Trophoblast cell (in vitro differentiated cells and primary cell): ENCODE results near the gene OR13C9.
"Not testable (repeated sequence)": the region's sequence is repeated elsewhere in the genome, so short reads cannot be mapped to it uniquely, and the experiment has no call there.

ENCODE experiments used
- DNase-seq, 2 donors: peaks; one replicate each; pipeline ENCODE4 v3.0.0-alpha.2; 2016
- H2AFZ ChIP-seq: 2 replicates; pipeline ENCODE4 v1.6.1; 2013; ENCODE audit warnings: low read length, moderate library complexity, mild to moderate bottlenecking; ENCODE audit not compliant: insufficient read depth, poor library complexity
- H2AK5ac ChIP-seq: 2 replicates; pipeline ENCODE4 v1.6.1; 2013; ENCODE audit warnings: mild to moderate bottlenecking, low read length
- H2BK120ac ChIP-seq: 2 replicates; pipeline ENCODE4 v1.6.1; 2013; ENCODE audit warnings: low read length, mild to moderate bottlenecking, moderate library complexity; ENCODE audit not compliant: insufficient read depth, poor library complexity
- H2BK12ac ChIP-seq: 2 replicates; pipeline ENCODE4 v1.6.1; 2013; ENCODE audit warnings: mild to moderate bottlenecking, low read length, moderate library complexity
- H2BK5ac ChIP-seq: 2 replicates; pipeline ENCODE4 v1.6.1; 2013; ENCODE audit warnings: low read length, low read depth, moderate library complexity, mild to moderate bottlenecking; ENCODE audit not compliant: poor library complexity
- H3K14ac ChIP-seq: 2 replicates; pipeline ENCODE4 v1.6.1; 2013; ENCODE audit warnings: mild to moderate bottlenecking, low read length
- H3K18ac ChIP-seq: 2 replicates; pipeline ENCODE4 v1.6.1; 2013; ENCODE audit warnings: mild to moderate bottlenecking, low read length
- H3K23ac ChIP-seq: 2 replicates; pipeline ENCODE4 v1.6.1; 2013; ENCODE audit warnings: low read length
- H3K27ac ChIP-seq: 2 replicates; pipeline ENCODE4 v1.5.1; 2013; ENCODE audit warnings: low read depth, mild to moderate bottlenecking, inconsistent platforms, low read length, moderate library complexity
- H3K27me3 ChIP-seq: 2 replicates; pipeline ENCODE4 v1.6.1; 2013; ENCODE audit warnings: inconsistent platforms, mild to moderate bottlenecking, low read length, moderate library complexity; ENCODE audit not compliant: insufficient read depth
- H3K36me3 ChIP-seq, 2 experiments: 1 replicate in 1 of 2; 2 replicates in 1 of 2; pipeline ENCODE4 v1.6.1; 2013; ENCODE audit warnings: low read length in 2 of 2, mild to moderate bottlenecking in 2 of 2, moderate library complexity in 1 of 2; ENCODE audit not compliant: insufficient read depth in 2 of 2, control insufficient read depth in 1 of 2
- H3K4ac ChIP-seq: 2 replicates; pipeline ENCODE4 v1.6.1; 2013; ENCODE audit warnings: low read depth, mild to moderate bottlenecking, low read length, moderate library complexity
- H3K4me1 ChIP-seq, 2 experiments: 1 replicate in 1 of 2; 2 replicates in 1 of 2; pipeline ENCODE4 v1.6.1; 2013; ENCODE audit warnings: low read length in 2 of 2, mild to moderate bottlenecking in 2 of 2, moderate library complexity in 1 of 2; ENCODE audit not compliant: insufficient read depth in 2 of 2, control insufficient read depth in 1 of 2
- H3K4me2 ChIP-seq: 2 replicates; pipeline ENCODE4 v1.6.1; 2013; ENCODE audit warnings: inconsistent platforms, mild to moderate bottlenecking, low read length, moderate library complexity
- H3K4me3 ChIP-seq: 2 replicates; pipeline ENCODE4 v1.5.1; 2013; ENCODE audit warnings: mild to moderate bottlenecking, low read depth, low read length, inconsistent platforms
- H3K79me1 ChIP-seq: one replicate; pipeline ENCODE4 v1.6.1; 2013; ENCODE audit warnings: low read length
- H3K79me2 ChIP-seq: 2 replicates; pipeline ENCODE4 v1.6.1; 2013; ENCODE audit warnings: low read length, mild to moderate bottlenecking; ENCODE audit not compliant: control insufficient read depth, insufficient read depth, poor library complexity
- H3K9ac ChIP-seq: 2 replicates; pipeline ENCODE4 v1.6.1; 2013; ENCODE audit warnings: mild to moderate bottlenecking, low read length
- H3K9me3 ChIP-seq: 2 replicates; pipeline ENCODE4 v1.6.1; 2013; ENCODE audit warnings: low read depth, mild to moderate bottlenecking, control low read depth, inconsistent platforms, low read length; ENCODE audit not compliant: insufficient read depth
- H4K12ac ChIP-seq: 2 replicates; pipeline ENCODE4 v1.6.1; 2013; ENCODE audit warnings: low read depth, mild to moderate bottlenecking, low read length, moderate library complexity
- H4K8ac ChIP-seq: 2 replicates; pipeline ENCODE4 v1.6.1; 2013; ENCODE audit warnings: low read depth, mild to moderate bottlenecking, low read length, moderate library complexity
- H4K91ac ChIP-seq: one replicate; pipeline ENCODE4 v1.6.1; 2013; ENCODE audit warnings: low read depth, mild to moderate bottlenecking, low read length, moderate library complexity
- WGBS: extraction: QIAGEN DNeasy Blood & Tissue Kit; methylation state at CpG from one replicate; pipeline ENCODE4 v1.1.7; 2013; ENCODE audit warnings: missing lambda C conversion rate; ENCODE audit not compliant: insufficient read length, insufficient coverage; ENCODE audit errors: extremely low coverage; 5-methylcytosine and 5-hydroxymethylcytosine counted together

Gene OR13C9

DNA sequence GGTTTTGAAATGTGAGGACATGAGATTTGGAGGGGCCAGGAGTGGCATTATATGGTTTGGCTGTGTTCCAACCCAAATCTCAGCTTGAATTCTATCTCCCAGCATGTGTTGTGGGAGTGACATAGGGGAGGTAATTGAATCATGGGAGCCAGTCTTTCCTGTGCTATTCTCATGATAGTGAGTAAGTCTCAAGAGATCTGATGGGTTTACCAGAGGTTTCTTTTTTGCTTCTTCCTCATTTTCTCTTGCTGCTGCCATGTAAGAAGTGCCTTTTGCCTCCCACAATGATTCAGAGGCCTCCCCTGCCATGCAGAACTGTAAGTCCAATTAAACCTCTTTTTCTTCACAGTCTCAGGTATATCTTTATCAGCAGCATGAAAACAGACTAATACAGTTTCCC is 8.0 kb upstream of the OR13C9 start:
- H3K23ac ChIP-seq, H4K12ac ChIP-seq, H3K4me3 ChIP-seq, H2BK5ac ChIP-seq, H3K4me2 ChIP-seq, H3K79me2 ChIP-seq, DNase-seq, H3K4me1 ChIP-seq, H2BK120ac ChIP-seq, H3K27ac ChIP-seq, H4K8ac ChIP-seq, H3K36me3 ChIP-seq, H3K14ac ChIP-seq, H3K9ac ChIP-seq, H2AFZ ChIP-seq, H3K4ac ChIP-seq, H4K91ac ChIP-seq, H3K9me3 ChIP-seq, H2AK5ac ChIP-seq, H3K18ac ChIP-seq, H3K27me3 ChIP-seq, H2BK12ac ChIP-seq, H3K79me1 ChIP-seq: not testable (repeated sequence)

DNA sequence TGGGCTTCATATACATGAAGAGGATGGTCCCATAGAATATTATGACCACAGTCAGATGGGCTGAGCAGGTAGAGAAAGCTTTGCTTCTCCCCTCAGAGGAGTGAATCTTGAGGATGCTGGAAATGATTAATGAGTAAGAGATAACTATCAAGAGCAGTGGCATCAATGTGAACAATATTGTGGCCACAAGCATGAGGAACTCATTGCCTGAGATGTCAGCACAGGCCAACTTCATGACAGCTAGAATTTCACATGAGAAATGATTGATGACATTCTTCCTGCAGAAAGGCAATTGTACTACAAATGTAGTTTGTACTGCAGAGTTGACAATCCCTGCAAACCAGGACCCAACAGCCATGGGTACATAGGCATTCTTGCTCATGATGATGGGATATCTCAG is 586 bp downstream of the OR13C9 start:
- Histone ChIP-seq H3K14ac (no peak overlapping the region), H4K91ac (no peak overlapping the region), H3K4me2 (no peak overlapping the region), H3K4me3 (no peak overlapping the region), H3K4ac (no peak overlapping the region), H3K18ac (no peak overlapping the region), H3K79me2 (no peaks in the 10 kb centered on the region), H4K12ac (no peak overlapping the region), H3K27ac (no peak overlapping the region), H4K8ac (no peak overlapping the region), H2BK12ac (no peak overlapping the region), H3K4me1 (no peaks in the 10 kb centered on the region), H2BK120ac (no peak overlapping the region), H3K36me3 (no peaks in the 10 kb centered on the region), H2AK5ac (no peak overlapping the region), H3K27me3 (no peaks in the 10 kb centered on the region), H3K23ac (no peak overlapping the region), H3K9me3 (no peaks in the 10 kb centered on the region), H3K79me1 (no peaks in the 10 kb centered on the region), H2AFZ (no peak overlapping the region), H2BK5ac (no peak overlapping the region), H3K9ac (no peak overlapping the region)
- no peak for DNase-seq

DNA sequence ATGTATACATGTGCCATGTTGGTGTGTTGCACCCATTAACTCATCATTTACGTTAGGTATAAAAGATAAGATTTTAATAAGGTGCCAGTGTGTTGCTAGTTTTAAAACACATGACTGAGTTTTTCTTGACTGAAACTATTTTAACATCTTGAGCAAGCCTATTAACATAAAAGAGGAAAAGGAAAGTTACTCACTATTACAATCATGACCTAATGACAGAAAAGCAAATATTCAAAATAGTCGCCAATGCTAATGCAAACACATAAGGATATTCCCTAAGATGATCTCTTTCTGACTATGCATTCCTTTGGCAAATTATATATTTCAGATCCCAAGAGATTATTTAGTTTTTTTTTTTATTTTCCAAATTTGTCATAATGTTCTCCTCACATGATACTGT is 6.8 kb downstream of the OR13C9 start:
- Histone ChIP-seq H3K18ac (no peak overlapping the region), H3K4ac (no peak overlapping the region), H3K79me1 (no peaks in the 10 kb centered on the region), H3K23ac (no peak overlapping the region), H4K91ac (no peak overlapping the region), H4K8ac (no peak overlapping the region), H3K36me3 (no peaks in the 10 kb centered on the region), H3K4me1 (no peaks in the 10 kb centered on the region), H3K27me3 (no peaks in the 10 kb centered on the region), H3K4me2 (no peak overlapping the region), H2AK5ac (no peak overlapping the region), H2BK5ac (no peak overlapping the region), H3K14ac (no peak overlapping the region), H3K27ac (no peak overlapping the region), H3K4me3 (no peak overlapping the region), H2BK12ac (no peak overlapping the region), H3K79me2 (no peaks in the 10 kb centered on the region), H3K9ac (no peak overlapping the region), H2BK120ac (no peak overlapping the region), H4K12ac (no peak overlapping the region), H3K9me3 (no peaks in the 10 kb centered on the region), H2AFZ (no peak overlapping the region)
- no CpG with 5 or more reads among the region's 2 CpGs for WGBS
- no peak for DNase-seq

DNA sequence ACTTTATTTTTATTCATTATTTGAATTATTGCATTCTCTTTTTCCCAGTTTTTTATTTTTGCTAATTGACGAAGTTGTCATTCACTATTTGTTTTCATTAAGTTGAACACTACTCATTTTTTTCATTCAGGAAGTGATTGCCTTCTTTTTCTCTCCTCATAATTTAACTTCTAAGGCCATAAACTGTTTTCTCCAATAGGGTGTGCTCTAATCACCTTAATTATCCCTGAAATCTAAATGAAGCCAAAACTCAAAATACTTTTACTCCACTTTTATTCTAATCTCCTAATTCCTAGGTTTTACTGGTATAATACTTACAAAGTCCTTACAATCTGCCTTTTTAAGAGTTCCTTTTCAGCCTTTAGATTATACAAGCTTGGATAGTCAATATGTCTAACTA is 9.7 kb downstream of the OR13C9 start:
- no peaks in the 10 kb centered on the region for H3K79me1 ChIP-seq
- no peak for DNase-seq
- no peak overlapping the region for H4K12ac ChIP-seq
- H3K4me3 ChIP-seq, result no peak overlapping the region
- no peaks in the 10 kb centered on the region for H3K79me2 ChIP-seq
- no peak overlapping the region for H2AFZ ChIP-seq
- no peaks in the 10 kb centered on the region for H3K27me3 ChIP-seq
- H3K18ac ChIP-seq, result no peak overlapping the region
- H2BK120ac ChIP-seq, result no peak overlapping the region
- no peaks in the 10 kb centered on the region for H3K36me3 ChIP-seq
- no peaks in the 10 kb centered on the region for H3K9me3 ChIP-seq
- H2BK12ac ChIP-seq, result no peak overlapping the region
- H2AK5ac ChIP-seq, result no peak overlapping the region
- H3K23ac ChIP-seq, result no peak overlapping the region
- no CpG with 5 or more reads among the region's 1 CpG for WGBS
- H3K4ac ChIP-seq, result no peak overlapping the region
- no peak overlapping the region for H4K91ac ChIP-seq
- no peak overlapping the region for H4K8ac ChIP-seq
- no peak overlapping the region for H3K9ac ChIP-seq
- H3K27ac ChIP-seq, result no peak overlapping the region
- H2BK5ac ChIP-seq, result no peak overlapping the region
- H3K4me2 ChIP-seq, result no peak overlapping the region
- H3K4me1 ChIP-seq, result no peaks in the 10 kb centered on the region
- H3K14ac ChIP-seq, result no peak overlapping the region

DNA sequence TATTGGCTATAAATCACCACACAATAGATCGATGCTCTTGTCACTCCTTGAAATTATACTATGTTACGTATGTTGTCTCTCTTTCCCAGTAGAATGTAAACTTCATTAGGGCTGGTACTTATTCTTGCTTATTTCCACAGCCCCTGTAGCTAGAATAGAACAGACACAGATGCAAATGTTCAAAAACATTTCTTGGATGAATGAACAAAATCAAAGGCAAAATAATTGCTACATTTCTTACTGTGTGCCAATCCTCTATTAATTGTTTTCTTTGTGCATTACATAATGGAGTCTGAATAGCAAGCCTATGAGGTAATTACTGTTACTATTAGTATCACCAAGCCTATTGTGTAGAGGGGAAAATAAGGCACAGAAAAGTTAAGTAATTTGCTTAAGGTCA is 11.9 kb downstream of the OR13C9 start:
- Histone ChIP-seq H3K23ac (no peak overlapping the region), H3K18ac (no peak overlapping the region), H3K4me1 (no peaks in the 10 kb centered on the region), H3K79me2 (no peaks in the 10 kb centered on the region), H2BK12ac (no peak overlapping the region), H4K91ac (no peak overlapping the region), H2AK5ac (no peak overlapping the region), H2BK5ac (no peak overlapping the region), H2AFZ (no peak overlapping the region), H4K8ac (no peak overlapping the region), H3K4me3 (no peak overlapping the region), H2BK120ac (no peak overlapping the region), H3K27ac (no peak overlapping the region), H3K36me3 (no peaks in the 10 kb centered on the region), H3K4me2 (no peak overlapping the region), H3K79me1 (no peaks in the 10 kb centered on the region), H3K27me3 (no peaks in the 10 kb centered on the region), H3K14ac (no peak overlapping the region), H3K9ac (no peak overlapping the region), H4K12ac (no peak overlapping the region), H3K4ac (no peak overlapping the region), H3K9me3 (no peaks in the 10 kb centered on the region)
- no CpG with 5 or more reads among the region's 2 CpGs for WGBS
- no peak for DNase-seq
